SU-DHL-6 (cell line): ENCODE measurements around the gene SORL1.

ENCODE experiments used
- CTCF ChIP-seq: fragments of 200-600 bp; sonication (generic); IDR thresholded peaks from one replicate; pipeline ENCODE4 v1.5.1; 2017; ENCODE audit warnings: antibody characterized with exemption, mild to moderate bottlenecking, low read length, moderate library complexity; ENCODE audit not compliant: insufficient read depth, poor library complexity, severe bottlenecking
- EZH2phosphoT487 ChIP-seq: fragments of 200-600 bp; sonication (generic), shearing (Covaris generic); conservative IDR thresholded peaks from 2 replicates; pipeline ENCODE4 v1.6.1; 2018; ENCODE audit warnings: mild to moderate bottlenecking, antibody characterized with exemption, low read length, moderate library complexity, mixed read lengths

GRCh38 chr11:121431820-121432526 lies 20.1 kb upstream of the SORL1 start:
- no peak for TF ChIP-seq CTCF
- no peak for TF ChIP-seq EZH2phosphoT487
